Activated CD4-positive, alpha-beta T cell treated with anti-CD3 and anti-CD28 coated beads for 4 hours (primary cell): Measurements from ENCODE around the gene LSM7.
"Not testable (repeated sequence)": the region's sequence is repeated elsewhere in the genome, so short reads cannot be mapped to it uniquely, and the experiment has no call there.

Experiments
- DNase-seq, 2 donors: peaks; one replicate each; pipeline ENCODE4 v3.0.0-alpha.2; 2020

Gene LSM7

GRCh38 chr19:2294687-2295335 is 33.6 kb downstream of the LSM7 start:
- DNase-seq = no peak

- DNase-seq = no peak
These were observed 37.1 kb downstream of the LSM7 start for GRCh38 chr19:2291185-2291751.

- DNase-seq = no peak
These were observed 37.8 kb downstream of the LSM7 start for GRCh38 chr19:2290441-2291184.

- DNase-seq = peak; percentile 22 to 43
These were observed 38.5 kb downstream of the LSM7 start for GRCh38 chr19:2289714-2290435.

GRCh38 chr19:2288818-2289713 is 39.3 kb downstream of the LSM7 start:
- DNase-seq = no peak

- DNase-seq = no peak
These were observed 40.0 kb downstream of the LSM7 start for GRCh38 chr19:2288338-2288817.

- no peak for DNase-seq
These were observed 40.6 kb downstream of the LSM7 start for GRCh38 chr19:2287585-2288337.

GRCh38 chr19:2286402-2287140 is 41.8 kb downstream of the LSM7 start:
- no peak for DNase-seq

- DNase-seq = no peak
These were observed 44.4 kb downstream of the LSM7 start for GRCh38 chr19:2283835-2284507.

- DNase-seq = no peak
These were observed 45.5 kb downstream of the LSM7 start for GRCh38 chr19:2282862-2283237.

GRCh38 chr19:2282062-2282861 is 46.1 kb downstream of the LSM7 start, which contains the start of gene PEAK3:
Gene PEAK3 (minus strand): TSS chr19:2282175. CDS start chr19:2280931, 1,244 bp downstream.
- DNase-seq = no peak

GRCh38 chr19:2281265-2282061 is 46.9 kb downstream of the LSM7 start:
- DNase-seq = not testable (repeated sequence)

GRCh38 chr19:2280633-2281264 is 47.6 kb downstream of the LSM7 start:
- DNase-seq = no peak

GRCh38 chr19:2278459-2279158 is 49.8 kb downstream of the LSM7 start:
- no peak for DNase-seq

GRCh38 chr19:2277138-2277537 is 51.2 kb downstream of the LSM7 start:
- no peak for DNase-seq

GRCh38 chr19:2276429-2276986 is 51.9 kb downstream of the LSM7 start:
- DNase-seq = no peak
